LNCaP clone FGC (cell line): ENCODE results near the gene GPT2.

Experiments
- DNase-seq: peaks from one replicate; pipeline ENCODE4 v3.0.0-alpha.2; 2011; ENCODE audit warnings: low read depth
- H3K4me3 ChIP-seq: 2 replicates; pipeline ENCODE4 v1.5.1; 2011; ENCODE audit warnings: mild to moderate bottlenecking, low read depth, low read length, control low read depth
- CTCF ChIP-seq: IDR thresholded peaks from 2 replicates; pipeline ENCODE4 v1.5.1; 2012; ENCODE audit warnings: mild to moderate bottlenecking; ENCODE audit not compliant: control insufficient read depth, insufficient read depth; ENCODE audit errors: extremely low read depth

Gene GPT2

GRCh38 chr16:46884513-46885293 is 541 bp downstream of the GPT2 start:
- no peak for TF ChIP-seq CTCF
- DNase-seq = no peak
- peak overlapping the region; percentile 84 for H3K4me3 ChIP-seq

- DNase-seq = peak; percentile 38
- TF ChIP-seq CTCF = no peak
- peak overlapping the region; percentile 84 for H3K4me3 ChIP-seq
Measured at GRCh38 chr16:46885960-46886763, 2.0 kb downstream of the GPT2 start.

DNA sequence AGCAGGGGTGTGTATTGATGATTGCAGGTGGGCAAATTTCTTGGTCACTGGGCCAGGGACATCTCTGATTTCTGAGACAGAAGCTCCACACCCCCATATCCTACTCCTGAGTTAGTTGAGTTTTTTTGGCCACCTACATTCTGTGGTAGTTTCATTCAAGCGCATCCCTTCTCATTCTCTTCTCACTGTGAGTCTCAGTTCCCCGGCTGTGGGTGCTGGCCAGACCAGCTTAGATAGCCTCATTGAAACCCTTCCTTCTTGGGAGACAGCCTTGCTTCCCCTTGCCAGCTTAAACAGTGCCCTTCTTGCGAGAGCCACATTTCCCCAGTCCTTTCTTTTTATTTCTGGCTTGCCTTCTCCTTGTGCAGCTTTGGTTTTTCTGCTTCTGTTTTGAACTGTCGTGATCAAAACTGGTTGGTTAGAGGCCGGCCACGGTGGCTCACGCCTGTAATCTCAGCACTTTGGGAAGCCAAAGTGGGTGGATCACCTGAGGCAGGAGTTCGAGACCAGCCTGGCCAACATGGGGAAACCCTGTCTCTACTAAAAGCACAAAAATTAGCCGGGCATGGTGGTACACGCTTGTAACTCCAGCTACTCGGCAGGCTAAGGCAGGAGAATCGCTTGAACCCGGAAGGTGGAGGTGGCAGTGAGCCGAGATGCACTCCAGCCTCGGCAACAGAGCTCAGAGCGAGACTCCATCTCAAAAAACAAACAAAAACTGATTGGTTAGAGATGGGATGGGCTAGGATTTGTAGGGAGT is 2.8 kb downstream of the GPT2 start:
- TF ChIP-seq CTCF = no peak
- DNase-seq = no peak
- peak overlapping the region; percentile 84; the same call in 1 of the 2 replicates for H3K4me3 ChIP-seq

- H3K4me3 ChIP-seq = no peak overlapping the region
- DNase-seq = no peak
- TF ChIP-seq CTCF = no peak
Measured at GRCh38 chr16:46887524-46887854, 3.3 kb downstream of the GPT2 start.

GRCh38 chr16:46889245-46889941 is 5.2 kb downstream of the GPT2 start:
- no peak overlapping the region for H3K4me3 ChIP-seq
- TF ChIP-seq CTCF = no peak
- DNase-seq = no peak

GRCh38 chr16:46889942-46890300 is 5.8 kb downstream of the GPT2 start:
- DNase-seq = no peak
- TF ChIP-seq CTCF = no peak
- H3K4me3 ChIP-seq = no peak overlapping the region
